C4-2B (cell line): Measurements from ENCODE around the gene ADAMTS15.

Source experiments
- H3K27ac ChIP-seq: fragments of 450-650 bp; 2 replicates; pipeline ENCODE4 v1.5.1; 2017
- ZFX ChIP-seq: fragments of 450-650 bp; IDR thresholded peaks from 2 replicates; pipeline ENCODE4 v1.6.1; 2017
- TF ChIP-seq, protein P1 (sequence below): fragments of 450-650 bp; conservative IDR thresholded peaks from 2 replicates; pipeline ENCODE4 v1.5.1; 2017; ENCODE audit warnings: mild to moderate bottlenecking

The ADAMTS15 gene

DNA sequence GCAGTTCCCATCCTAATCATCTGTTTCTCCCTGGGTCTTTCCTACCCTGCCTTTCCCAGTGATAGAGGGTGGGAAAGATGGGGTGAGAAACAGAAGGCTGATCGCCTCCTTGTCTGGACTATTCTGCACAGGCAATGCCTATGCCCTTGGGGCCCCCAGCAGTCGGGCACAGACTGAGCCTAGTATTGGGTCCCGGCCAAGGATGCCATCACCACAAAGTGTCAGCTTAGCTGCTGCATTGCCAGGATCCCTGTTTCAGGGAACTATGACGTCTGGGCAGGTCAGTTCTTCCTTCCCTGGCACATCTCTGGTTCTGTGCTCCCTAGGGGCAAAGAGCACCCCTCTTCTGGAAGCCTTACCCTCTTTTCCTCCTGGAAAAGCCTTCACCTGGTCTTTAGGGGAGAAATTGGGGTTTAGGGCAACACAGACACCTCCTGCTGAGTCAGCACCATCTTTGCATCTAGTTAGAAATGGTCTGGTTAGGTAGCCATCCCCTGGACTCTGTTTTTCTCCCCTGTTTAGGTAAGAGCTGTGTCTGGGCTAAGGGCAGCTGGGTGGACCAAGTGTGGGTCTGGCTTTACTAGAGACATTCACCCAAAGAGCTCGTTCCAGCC is 22.1 kb upstream of the ADAMTS15 start:
- no peak overlapping the region for H3K27ac ChIP-seq
- TF ChIP-seq, protein P1, sequence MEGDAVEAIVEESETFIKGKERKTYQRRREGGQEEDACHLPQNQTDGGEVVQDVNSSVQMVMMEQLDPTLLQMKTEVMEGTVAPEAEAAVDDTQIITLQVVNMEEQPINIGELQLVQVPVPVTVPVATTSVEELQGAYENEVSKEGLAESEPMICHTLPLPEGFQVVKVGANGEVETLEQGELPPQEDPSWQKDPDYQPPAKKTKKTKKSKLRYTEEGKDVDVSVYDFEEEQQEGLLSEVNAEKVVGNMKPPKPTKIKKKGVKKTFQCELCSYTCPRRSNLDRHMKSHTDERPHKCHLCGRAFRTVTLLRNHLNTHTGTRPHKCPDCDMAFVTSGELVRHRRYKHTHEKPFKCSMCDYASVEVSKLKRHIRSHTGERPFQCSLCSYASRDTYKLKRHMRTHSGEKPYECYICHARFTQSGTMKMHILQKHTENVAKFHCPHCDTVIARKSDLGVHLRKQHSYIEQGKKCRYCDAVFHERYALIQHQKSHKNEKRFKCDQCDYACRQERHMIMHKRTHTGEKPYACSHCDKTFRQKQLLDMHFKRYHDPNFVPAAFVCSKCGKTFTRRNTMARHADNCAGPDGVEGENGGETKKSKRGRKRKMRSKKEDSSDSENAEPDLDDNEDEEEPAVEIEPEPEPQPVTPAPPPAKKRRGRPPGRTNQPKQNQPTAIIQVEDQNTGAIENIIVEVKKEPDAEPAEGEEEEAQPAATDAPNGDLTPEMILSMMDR, result no peak
- no peak for TF ChIP-seq ZFX

DNA sequence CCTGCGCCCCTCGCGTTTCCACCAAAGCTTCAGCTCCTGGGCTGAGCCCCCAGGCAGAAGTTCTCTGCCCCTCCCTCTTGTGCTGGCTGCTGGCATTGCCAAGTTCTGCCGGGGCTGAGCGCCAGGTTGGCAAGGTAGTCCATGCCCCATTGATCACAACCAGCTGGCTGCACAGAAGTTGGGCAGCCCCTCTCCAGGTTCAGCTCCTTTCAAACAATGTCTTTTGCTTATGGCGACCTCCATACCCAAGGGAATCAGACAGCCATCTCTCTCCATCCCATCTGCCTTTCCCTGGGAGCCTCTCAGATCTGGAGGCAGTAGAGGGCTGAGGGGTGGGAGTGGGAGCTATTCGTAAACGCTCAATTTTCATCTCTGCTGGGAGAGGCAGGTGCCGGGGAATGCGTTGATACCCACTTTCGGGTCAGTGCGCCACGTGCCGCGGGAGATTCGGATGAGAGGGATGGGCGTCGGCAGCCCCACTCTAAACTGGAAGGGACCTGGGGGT is 21.6 kb upstream of the ADAMTS15 start:
- H3K27ac ChIP-seq, result no peak overlapping the region
- TF ChIP-seq ZFX, result no peak
- TF ChIP-seq, protein P1, result no peak

DNA sequence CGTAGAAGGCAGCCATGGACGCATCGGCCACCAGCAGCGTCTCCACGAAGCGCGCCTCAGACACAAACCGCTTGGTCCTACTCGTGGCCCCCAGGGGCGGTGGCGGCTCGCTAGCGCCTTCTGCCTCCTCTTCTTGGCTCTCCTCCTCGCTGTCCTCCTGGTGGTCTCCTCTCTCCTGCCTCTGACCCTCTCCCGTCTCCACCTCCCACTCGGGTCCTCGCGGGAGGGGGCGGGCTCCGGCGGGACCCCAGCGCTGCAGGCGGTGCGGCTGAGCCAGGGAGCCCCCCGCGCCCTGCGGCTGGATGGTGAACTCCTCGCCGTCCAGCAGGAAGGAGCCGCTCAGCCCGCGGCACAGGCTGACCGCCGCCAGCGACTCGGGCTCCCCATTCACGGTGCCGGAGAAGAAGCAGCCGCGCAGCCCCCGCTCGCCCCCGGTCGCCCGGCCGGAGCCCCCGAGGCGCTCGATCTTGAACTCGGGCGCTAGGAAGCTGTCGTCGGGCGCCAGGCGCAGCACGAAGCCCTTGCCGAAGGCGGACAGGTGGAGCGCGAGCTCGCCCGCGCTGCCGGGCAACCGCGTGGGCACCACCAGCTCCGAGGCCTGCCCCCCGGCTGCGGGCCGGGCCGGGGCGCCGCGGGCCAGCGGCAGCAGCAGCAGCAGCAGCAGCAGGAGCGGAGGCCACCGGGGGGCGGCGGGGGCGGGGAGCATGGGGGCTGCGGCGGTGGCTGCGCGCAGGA is 20.7 kb upstream of the ADAMTS15 start:
- TF ChIP-seq, protein P1, result no peak
- TF ChIP-seq ZFX, result no peak
- H3K27ac ChIP-seq, result no peak overlapping the region

DNA sequence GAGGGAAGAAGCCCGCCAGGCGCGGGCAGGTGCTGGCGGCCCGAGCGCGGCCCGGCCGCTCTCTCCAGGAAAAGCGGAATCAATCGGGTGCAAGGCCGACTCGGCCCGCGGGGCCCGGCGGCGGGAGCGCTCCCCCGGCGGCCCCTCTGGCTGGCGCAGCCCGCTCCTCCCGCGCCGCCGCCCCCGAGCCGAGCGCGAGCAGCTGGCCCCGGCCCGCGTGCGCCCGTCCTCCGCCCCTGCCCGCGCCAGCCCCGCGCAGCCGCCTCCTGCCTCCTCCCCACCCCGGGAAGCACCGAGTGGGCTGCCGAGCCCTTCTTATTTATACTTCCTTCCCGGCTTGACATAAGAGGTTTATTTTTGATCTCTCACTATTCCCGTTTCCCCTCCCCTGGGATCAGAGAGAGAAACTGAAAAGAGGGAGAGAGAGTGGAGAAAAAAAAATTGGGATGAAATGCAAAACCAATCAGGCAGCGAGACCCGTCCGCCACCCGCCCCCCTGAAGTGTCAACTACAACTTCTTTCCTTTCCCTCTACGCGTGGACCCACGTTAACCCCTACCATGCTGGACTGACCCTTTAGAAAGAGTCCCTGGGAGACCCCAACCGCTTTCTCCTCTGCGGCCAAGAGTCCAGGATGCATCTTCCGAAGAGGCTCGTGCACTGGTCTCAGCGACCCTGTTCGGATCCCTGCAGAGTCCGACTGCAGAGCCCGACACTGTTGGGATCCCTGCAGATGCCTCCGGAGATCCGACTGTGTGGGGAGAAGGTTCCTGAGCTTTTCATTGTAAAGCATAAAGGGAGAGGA is 19.9 kb upstream of the ADAMTS15 start, which contains the start of gene ADAMTS8:
Gene ADAMTS8 (minus strand): TSS at position 294 of the 804 bp plus-strand sequence. CDS start 323 bp downstream, outside the sequence.
- no peak within 1 kb of the TSS for H3K27ac ChIP-seq
- TF ChIP-seq, protein P1, result no peak
- TF ChIP-seq ZFX, result no peak

DNA sequence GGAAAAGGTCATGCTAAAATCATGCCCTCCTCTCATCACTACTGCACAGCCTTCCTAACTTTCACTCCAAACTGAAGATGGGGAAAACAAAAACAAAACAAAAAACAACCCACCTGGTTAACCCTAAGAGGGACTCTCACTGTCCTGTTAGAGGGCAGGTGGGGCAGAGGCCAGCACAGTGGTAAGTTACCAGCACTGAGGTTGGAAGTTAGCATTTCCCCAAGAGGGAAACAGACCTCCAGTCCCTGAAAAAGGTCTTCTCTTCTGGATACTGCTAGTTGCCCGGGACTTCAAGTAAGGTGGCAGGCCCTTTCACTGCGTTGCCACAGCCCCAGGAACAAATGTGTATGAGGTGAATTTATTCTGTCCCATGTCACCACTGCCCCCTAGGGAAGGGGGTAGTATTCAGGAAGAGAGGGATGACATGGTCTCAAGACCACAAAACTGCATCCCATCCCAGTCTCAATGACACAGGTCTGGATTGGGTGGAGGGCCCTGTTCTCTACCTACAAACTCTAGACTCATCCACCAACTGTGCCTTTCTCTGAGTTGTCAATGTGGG is 19.2 kb upstream of the ADAMTS15 start:
- H3K27ac ChIP-seq, result no peak overlapping the region
- TF ChIP-seq, protein P1, result no peak
- TF ChIP-seq ZFX, result no peak

DNA sequence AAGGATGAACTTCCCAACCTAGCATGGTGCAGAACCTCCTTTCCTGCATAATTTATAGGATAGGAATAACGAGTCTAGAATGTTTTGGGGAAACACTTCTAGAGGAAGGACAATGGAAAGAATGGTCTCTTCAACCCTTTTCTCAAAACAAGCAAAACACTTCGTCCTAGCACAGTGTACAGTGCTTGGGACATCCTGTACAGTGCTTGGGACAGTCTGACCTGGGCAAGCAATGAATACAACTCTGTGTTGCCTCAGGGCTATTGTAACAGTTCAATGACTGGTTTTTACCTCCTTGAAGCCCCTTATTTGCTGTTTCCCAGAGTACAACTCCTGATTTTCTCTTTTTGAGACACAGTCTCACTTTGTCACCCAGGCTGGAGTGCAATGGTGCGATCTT is 18.5 kb upstream of the ADAMTS15 start:
- TF ChIP-seq, protein P1, result no peak
- no peak for TF ChIP-seq ZFX

More for the DNA sequence above, 18.5 kb upstream of the ADAMTS15 start:
- no peak overlapping the region for H3K27ac ChIP-seq
